HG02970 (cell line): ENCODE results near the gene SAMD4A.

Experiments used
- ATAC-seq: cut with Tn5 transposase; IDR thresholded peaks from one replicate; pipeline ENCODE4 v1.9.1; 2021; ENCODE audit warnings: mild to moderate bottlenecking, moderate library complexity, moderate number of reproducible peaks; ENCODE audit not compliant: unreplicated experiment, low FRiP score

The SAMD4A gene

GRCh38 chr14:54629183-54629582 lies 62.3 kb downstream of the SAMD4A start:
- ATAC-seq = no peak

- ATAC-seq = no peak
These were observed 62.9 kb downstream of the SAMD4A start for GRCh38 chr14:54629635-54630360.

GRCh38 chr14:54631016-54631415 lies 64.1 kb downstream of the SAMD4A start:
- ATAC-seq = no peak

- ATAC-seq = no peak
These were observed 65.5 kb downstream of the SAMD4A start for GRCh38 chr14:54632452-54632851.

GRCh38 chr14:54633076-54633475 lies 66.1 kb downstream of the SAMD4A start:
- ATAC-seq = no peak

- no peak for ATAC-seq
These were observed 70.6 kb downstream of the SAMD4A start for GRCh38 chr14:54637270-54638134.

GRCh38 chr14:54638135-54638446 lies 71.2 kb downstream of the SAMD4A start:
- ATAC-seq = no peak

GRCh38 chr14:54639611-54640010 lies 72.7 kb downstream of the SAMD4A start:
- ATAC-seq = no peak

- ATAC-seq = no peak
These were observed 73.6 kb downstream of the SAMD4A start for GRCh38 chr14:54640506-54640905.

GRCh38 chr14:54642121-54642520 lies 75.2 kb downstream of the SAMD4A start:
- no peak for ATAC-seq

GRCh38 chr14:54642801-54643695 lies 76.1 kb downstream of the SAMD4A start:
- ATAC-seq = no peak

- ATAC-seq = no peak
These were observed 76.8 kb downstream of the SAMD4A start for GRCh38 chr14:54643696-54644176.

- no peak for ATAC-seq
These were observed 78.7 kb downstream of the SAMD4A start for GRCh38 chr14:54645639-54646038.

GRCh38 chr14:54646626-54647025 lies 79.7 kb downstream of the SAMD4A start:
- ATAC-seq = no peak

GRCh38 chr14:54647378-54647777 lies 80.5 kb downstream of the SAMD4A start:
- ATAC-seq = no peak

GRCh38 chr14:54649056-54649455 lies 82.1 kb downstream of the SAMD4A start:
- ATAC-seq = no peak

GRCh38 chr14:54650331-54650958 lies 83.5 kb downstream of the SAMD4A start:
- ATAC-seq = no peak

- ATAC-seq = no peak
These were observed 84.0 kb downstream of the SAMD4A start for GRCh38 chr14:54650959-54651351.

- no peak for ATAC-seq
These were observed 84.7 kb downstream of the SAMD4A start for GRCh38 chr14:54651649-54652048.

- ATAC-seq = no peak
These were observed 85.3 kb downstream of the SAMD4A start for GRCh38 chr14:54652188-54652587.
